GM19397 (cell line): Measurements from ENCODE around the gene FMR1.
A peak's percentile ranks its signal among the peaks of the same experiment; 100 is the strongest.

Source experiments
- ATAC-seq: cut with Tn5 transposase; IDR thresholded peaks from one replicate; pipeline ENCODE4 v1.9.1; 2021; ENCODE audit warnings: mild to moderate bottlenecking, moderate library complexity; ENCODE audit not compliant: unreplicated experiment

The FMR1 gene

GRCh38 chrX:147914591-147914990 is 2.9 kb downstream of the FMR1 start:
- no peak for ATAC-seq

- no peak for ATAC-seq
Observed at GRCh38 chrX:147916375-147916968, 4.8 kb downstream of the FMR1 start.

GRCh38 chrX:147917700-147918695 is 6.3 kb downstream of the FMR1 start:
- peak; percentile 88 for ATAC-seq

GRCh38 chrX:147920161-147920666 is 8.5 kb downstream of the FMR1 start:
- no peak for ATAC-seq

GRCh38 chrX:147923605-147924004 is 11.9 kb downstream of the FMR1 start:
- ATAC-seq: no peak

GRCh38 chrX:147927256-147927655 is 15.5 kb downstream of the FMR1 start:
- no peak for ATAC-seq

- no peak for ATAC-seq
Observed at GRCh38 chrX:147933815-147934214, 22.1 kb downstream of the FMR1 start.

- no peak for ATAC-seq
Observed at GRCh38 chrX:147935156-147935758, 23.5 kb downstream of the FMR1 start.

- no peak for ATAC-seq
Observed at GRCh38 chrX:147945286-147945685, 33.6 kb downstream of the FMR1 start.

GRCh38 chrX:147948531-147948930 is 36.8 kb downstream of the FMR1 start:
- no peak for ATAC-seq

- no peak for ATAC-seq
Observed at GRCh38 chrX:147950352-147950751, 38.6 kb downstream of the FMR1 start.

GRCh38 chrX:147953976-147954375 is 42.3 kb downstream of the FMR1 start:
- no peak for ATAC-seq

- no peak for ATAC-seq
Observed at GRCh38 chrX:147957291-147957690, 45.6 kb downstream of the FMR1 start.

GRCh38 chrX:147958291-147958690 is 46.6 kb downstream of the FMR1 start:
- no peak for ATAC-seq

GRCh38 chrX:147960722-147961121 is 49.0 kb downstream of the FMR1 start:
- no peak for ATAC-seq

GRCh38 chrX:147962476-147962875 is 50.8 kb downstream of the FMR1 start:
- no peak for ATAC-seq

GRCh38 chrX:147978931-147979330 is 67.2 kb downstream of the FMR1 start:
- ATAC-seq: no peak

- ATAC-seq: no peak
Observed at GRCh38 chrX:147981038-147981752, 69.5 kb downstream of the FMR1 start, which contains the start of gene FMR1NB. Gene FMR1NB, plus strand, starts transcription at chrX:147981337. Its CDS starts 66 bp downstream, at chrX:147981403.
